Measurements from ENCODE around the gene DFFB. TPM values are rescaled to one million over a fixed set of nuclear protein-coding genes. Genes with fewer than 3 reads are reported as not detected.

The DFFB gene
- total RNA-seq, 1 experiment from 2014 or later: 9.0 TPM

GRCh38 chr1:3863231-3863935 is 6.1 kb downstream of the DFFB start:
- H3K27ac ChIP-seq (ENCODE audit: low read depth, low read length): no peak overlapping the region
- ATAC-seq (no peak), DNase-seq (ENCODE audit: low read depth, low spot score) (no peak)
- no peak overlapping the region for H2AFZ ChIP-seq (ENCODE audit: low read depth, low read length, poor library complexity, severe bottlenecking)
- H3K4me1 ChIP-seq (ENCODE audit: control insufficient read depth in 1 of 2, insufficient read depth in 2 of 2, low read length in 2 of 2): peaks cover 2 to 4% of the 10 kb centered on the region in 2 experiments; a peak in 3 of 4 replicates
- H3K27me3 ChIP-seq (ENCODE audit: insufficient read depth, low read length): no peaks in the 10 kb centered on the region
- TF ChIP-seq CTCF (IDR thresholded peaks at IDR 0.05 in 2 of 3, conservative IDR thresholded peaks at IDR 0.05 in 1 of 3; ENCODE audit: borderline replicate concordance in 1 of 3, insufficient read depth in 1 of 3, low read depth in 2 of 3, low read length in 2 of 3) (no peak), ZNF274 (IDR thresholded peaks at IDR 0.05; ENCODE audit: low read depth, low read length) (no peak), RAD21 (IDR thresholded peaks at IDR 0.05; ENCODE audit: low read depth) (no peak), JUND (IDR thresholded peaks at IDR 0.05) (no peak), ELF1 (IDR thresholded peaks at IDR 0.05; ENCODE audit: borderline replicate concordance, low read depth) (no peak), MAX (IDR thresholded peaks at IDR 0.05) (no peak), FOSL1 (IDR thresholded peaks at IDR 0.05; ENCODE audit: low read depth) (no peak), POLR2A (IDR thresholded peaks at IDR 0.05; ENCODE audit: borderline replicate concordance, extremely low read depth, insufficient read depth, insufficient read length) (no peak), CBX3 (IDR thresholded peaks at IDR 0.05; ENCODE audit: low read depth) (no peak)
- H3K4me2 ChIP-seq (ENCODE audit: low read length): no peak overlapping the region
- H3K9me3 ChIP-seq (ENCODE audit: control insufficient read depth in 1 of 2, insufficient read depth in 1 of 2, low read depth in 1 of 2, low read length in 2 of 2): no peaks in the 10 kb centered on the region; a peak in 1 of 4 replicates
- no peaks in the 10 kb centered on the region for H3K9me2 ChIP-seq (ENCODE audit: insufficient read depth)
- BruUV-seq (replicated peaks): no TSS peak
- no peaks in the 10 kb centered on the region for H4K20me1 ChIP-seq (ENCODE audit: insufficient read depth)
- no peaks in the 10 kb centered on the region for H3K79me2 ChIP-seq (ENCODE audit: insufficient read depth, low read length)
- H3K9ac ChIP-seq (ENCODE audit: low read length): no peak overlapping the region
- H3K36me3 ChIP-seq (ENCODE audit: control insufficient read depth in 1 of 2, insufficient read depth in 2 of 2, low read length in 2 of 2): peaks cover 0 to 6% of the 10 kb centered on the region in 2 experiments; a peak in 1 of 4 replicates
- H3K4me3 ChIP-seq (replicated peaks in 1 of 2; ENCODE audit: low read depth in 1 of 2, low read length in 2 of 2): no peak overlapping the region
- ChIA-PET RAD21 (ENCODE audit: low non-redundant PET in 1 of 2, low total read pairs in 2 of 2, uncharacterized antibody in 2 of 2, unreplicated experiment in 2 of 2) (no interaction called here), POLR2A (no interaction called here), CTCF (no interaction called here)
- intact Hi-C loops (cut with micrococcal nuclease): no loop called here
